ENCODE results near the gene ADCY3. TPM values are rescaled to one million over a fixed set of nuclear protein-coding genes. Genes with fewer than 3 reads are reported as not detected.

ADCY3 gene
- total RNA-seq, 2 experiments from 2014 or later, result 46.3 to 47.9 TPM

DNA sequence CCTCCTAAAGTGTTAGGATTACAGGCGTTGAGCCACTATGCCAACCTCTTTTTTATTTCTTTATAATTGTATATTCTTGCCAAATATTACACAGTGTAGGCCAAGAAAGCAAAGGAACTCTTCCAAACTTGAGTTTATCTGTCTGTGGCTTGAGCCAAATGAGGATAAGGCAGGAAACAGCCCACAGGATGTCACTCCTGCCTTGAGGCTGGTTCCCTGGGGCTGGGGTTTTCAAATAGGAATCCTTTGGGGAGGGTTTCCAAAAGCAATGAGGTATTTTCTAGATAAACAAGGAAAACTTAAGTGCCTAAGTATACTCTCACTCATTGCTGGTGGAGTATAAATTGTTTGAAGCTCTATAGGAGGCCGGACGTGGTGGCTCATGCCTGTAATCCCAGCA, 56.4 kb downstream of the ADCY3 start:
- ChIA-PET CTCF (no interaction called here), POLR2A (no interaction called here)
- peaks cover 4% of the 10 kb centered on the region for H3K4me1 Mint-ChIP-seq (ENCODE audit: low read depth)
- DNase-seq (no peak), ATAC-seq (no peak)
- intact Hi-C loops (cut with micrococcal nuclease), result no loop called here
- H3K9me3 Mint-ChIP-seq, result no peaks in the 10 kb centered on the region
- no peaks in the 10 kb centered on the region for H3K27me3 Mint-ChIP-seq
- H3K4me3 Mint-ChIP-seq, result no peak overlapping the region
- no peak overlapping the region for H3K27ac Mint-ChIP-seq
- TF ChIP-seq, protein P1, sequence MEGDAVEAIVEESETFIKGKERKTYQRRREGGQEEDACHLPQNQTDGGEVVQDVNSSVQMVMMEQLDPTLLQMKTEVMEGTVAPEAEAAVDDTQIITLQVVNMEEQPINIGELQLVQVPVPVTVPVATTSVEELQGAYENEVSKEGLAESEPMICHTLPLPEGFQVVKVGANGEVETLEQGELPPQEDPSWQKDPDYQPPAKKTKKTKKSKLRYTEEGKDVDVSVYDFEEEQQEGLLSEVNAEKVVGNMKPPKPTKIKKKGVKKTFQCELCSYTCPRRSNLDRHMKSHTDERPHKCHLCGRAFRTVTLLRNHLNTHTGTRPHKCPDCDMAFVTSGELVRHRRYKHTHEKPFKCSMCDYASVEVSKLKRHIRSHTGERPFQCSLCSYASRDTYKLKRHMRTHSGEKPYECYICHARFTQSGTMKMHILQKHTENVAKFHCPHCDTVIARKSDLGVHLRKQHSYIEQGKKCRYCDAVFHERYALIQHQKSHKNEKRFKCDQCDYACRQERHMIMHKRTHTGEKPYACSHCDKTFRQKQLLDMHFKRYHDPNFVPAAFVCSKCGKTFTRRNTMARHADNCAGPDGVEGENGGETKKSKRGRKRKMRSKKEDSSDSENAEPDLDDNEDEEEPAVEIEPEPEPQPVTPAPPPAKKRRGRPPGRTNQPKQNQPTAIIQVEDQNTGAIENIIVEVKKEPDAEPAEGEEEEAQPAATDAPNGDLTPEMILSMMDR (IDR thresholded peaks at IDR 0.05), result no peak
- H3K36me3 Mint-ChIP-seq (ENCODE audit: low read depth), result peaks cover 5% of the 10 kb centered on the region

DNA sequence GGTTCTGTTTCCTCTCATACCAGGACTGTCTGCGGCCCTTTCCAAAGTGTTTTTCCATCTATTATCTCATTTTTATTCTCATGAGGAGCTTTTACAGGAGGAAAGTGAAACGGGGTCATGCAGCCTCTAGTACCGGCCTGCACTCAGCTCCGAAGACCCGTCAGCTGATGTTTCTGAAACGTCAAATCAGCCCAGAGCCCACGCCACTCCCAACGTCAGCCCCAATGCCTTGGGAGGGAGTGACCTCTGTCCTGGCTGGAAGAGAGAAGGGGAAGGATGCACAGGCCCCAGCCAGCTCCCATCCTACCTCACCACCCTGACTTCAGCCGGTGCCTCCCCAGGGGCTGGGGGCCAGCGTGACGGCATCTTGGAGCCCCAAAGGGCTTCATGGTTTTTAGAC, 58.5 kb downstream of the ADCY3 start:
- H3K9me3 Mint-ChIP-seq, result no peaks in the 10 kb centered on the region
- CTCF ChIA-PET, result interaction anchor here (0.6 kb wide), 1 partner anchor 656 kb away, joined by 3 read pairs; no protein-coding TSS in a partner anchor
- no peak overlapping the region for H3K27ac Mint-ChIP-seq
- no peak overlapping the region for H3K4me3 Mint-ChIP-seq
- no peak for ATAC-seq
- no peaks in the 10 kb centered on the region for H3K27me3 Mint-ChIP-seq
- POLR2A ChIA-PET, result no interaction called here
- H3K4me1 Mint-ChIP-seq (ENCODE audit: low read depth), result no peaks in the 10 kb centered on the region
- TF ChIP-seq, protein P1 (IDR thresholded peaks at IDR 0.05), result no peak
- H3K36me3 Mint-ChIP-seq (ENCODE audit: low read depth), result peaks cover 9% of the 10 kb centered on the region
- DNase-seq, result no peak
- intact Hi-C loops (cut with micrococcal nuclease), result no loop called here

DNA sequence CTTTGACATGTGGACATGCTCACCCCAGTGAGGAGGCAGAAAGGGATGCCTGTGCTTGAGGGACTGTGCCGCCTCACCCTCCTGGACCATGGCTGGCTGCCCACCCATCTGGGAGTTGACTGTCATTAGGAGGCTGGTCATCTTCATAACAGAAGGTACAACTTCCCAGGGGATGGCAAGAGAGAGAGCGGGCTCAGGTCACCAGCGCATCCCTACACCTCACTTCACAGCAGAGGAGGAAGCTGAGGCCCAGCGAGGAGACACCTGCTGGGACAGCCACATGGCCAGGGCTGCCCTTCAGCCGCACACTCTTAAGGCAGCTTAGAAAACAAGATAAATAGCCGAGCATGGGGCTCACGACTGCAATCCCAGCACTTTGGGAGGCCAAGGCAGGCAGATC, 59.4 kb downstream of the ADCY3 start:
- Mint-ChIP-seq H3K27ac (no peak overlapping the region), H3K9me3 (no peaks in the 10 kb centered on the region), H3K27me3 (no peaks in the 10 kb centered on the region), H3K36me3 (ENCODE audit: low read depth) (peaks cover 13% of the 10 kb centered on the region), H3K4me1 (ENCODE audit: low read depth) (no peaks in the 10 kb centered on the region), H3K4me3 (no peak overlapping the region)
- TF ChIP-seq, protein P1 (IDR thresholded peaks at IDR 0.05), result no peak
- intact Hi-C loops (cut with micrococcal nuclease), result no loop called here
- ATAC-seq (no peak), DNase-seq (no peak)
- CTCF ChIA-PET, result no interaction called here
- POLR2A ChIA-PET, result no interaction called here

DNA sequence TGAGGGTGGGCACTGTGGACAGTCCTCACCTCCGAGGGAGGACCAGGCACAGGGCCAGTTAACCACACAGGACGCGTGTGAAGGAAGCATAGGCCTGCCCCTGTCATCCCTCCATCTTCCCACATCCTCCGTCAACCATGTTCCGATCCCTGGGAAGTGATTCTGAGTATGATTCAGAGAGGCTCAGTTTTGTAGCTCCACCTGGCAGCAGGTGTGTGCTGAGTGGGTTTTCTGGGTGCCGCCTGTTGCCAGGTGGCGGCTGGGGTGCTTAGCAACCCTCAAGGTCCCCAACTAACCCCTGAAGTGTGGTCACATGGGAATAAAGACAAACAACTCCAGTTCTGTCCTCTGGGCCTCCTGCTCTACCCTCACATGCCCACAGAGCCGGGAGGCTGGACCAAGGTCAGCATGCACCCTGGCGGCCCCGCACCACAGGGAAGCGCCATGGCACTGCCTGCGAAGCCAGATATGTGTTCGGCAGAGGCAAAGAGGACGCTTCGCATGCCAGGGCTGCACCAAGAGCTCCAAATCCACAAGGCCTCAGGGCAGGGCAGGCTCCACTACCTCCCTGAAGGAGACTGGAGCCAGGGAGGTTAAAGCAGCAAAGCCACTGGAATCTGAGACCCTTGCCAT, 60.0 kb downstream of the ADCY3 start:
- ChIA-PET POLR2A (no interaction called here), CTCF (no interaction called here)
- intact Hi-C loops (cut with micrococcal nuclease), result no loop called here
- DNase-seq (no peak), ATAC-seq (no peak)
- TF ChIP-seq, protein P1 (IDR thresholded peaks at IDR 0.05), result no peak
- no peaks in the 10 kb centered on the region for H3K27me3 Mint-ChIP-seq
- H3K36me3 Mint-ChIP-seq (ENCODE audit: low read depth), result peaks cover 13% of the 10 kb centered on the region
- H3K4me1 Mint-ChIP-seq (ENCODE audit: low read depth), result no peaks in the 10 kb centered on the region
- H3K27ac Mint-ChIP-seq, result no peak overlapping the region
- no peaks in the 10 kb centered on the region for H3K9me3 Mint-ChIP-seq
- H3K4me3 Mint-ChIP-seq, result no peak overlapping the region

DNA sequence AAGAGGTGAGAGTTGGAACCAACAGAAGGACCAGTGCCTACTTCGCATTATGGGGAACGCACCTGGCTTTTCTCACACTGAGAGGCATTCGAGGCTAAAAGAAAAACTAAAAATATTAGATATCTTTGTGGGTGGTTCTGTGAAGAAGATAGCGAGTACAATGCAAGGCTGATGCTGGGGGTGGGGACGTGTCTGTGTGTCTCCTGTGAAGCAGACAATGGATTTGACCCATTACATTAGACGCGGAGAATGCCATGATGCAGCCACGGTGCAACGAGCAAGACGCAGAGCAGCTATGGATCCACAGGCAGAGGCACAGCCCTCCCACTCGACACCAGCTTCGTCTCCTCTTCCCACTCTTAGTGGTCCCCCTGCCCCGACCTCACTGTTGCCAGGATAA, 61.0 kb downstream of the ADCY3 start:
- Mint-ChIP-seq H3K4me3 (no peak overlapping the region), H3K9me3 (no peaks in the 10 kb centered on the region), H3K27me3 (no peaks in the 10 kb centered on the region), H3K4me1 (ENCODE audit: low read depth) (no peaks in the 10 kb centered on the region), H3K27ac (no peak overlapping the region), H3K36me3 (ENCODE audit: low read depth) (peaks cover 18% of the 10 kb centered on the region)
- TF ChIP-seq, protein P1 (IDR thresholded peaks at IDR 0.05), result no peak
- CTCF ChIA-PET, result no interaction called here
- ATAC-seq (no peak), DNase-seq (no peak)
- intact Hi-C loops (cut with micrococcal nuclease), result no loop called here
- POLR2A ChIA-PET, result no interaction called here
